ENCODE measurements around the gene METRN. TPM values are rescaled to one million over a fixed set of nuclear protein-coding genes. Genes with fewer than 3 reads are reported as not detected.
A peak's percentile ranks its signal among the peaks of the same experiment; 100 is the strongest.

Gene METRN
- total and polyA plus RNA-seq, 2 of the 4 experiments (the other 2 are of a cell fraction): 6.1 to 48.2 TPM

DNA sequence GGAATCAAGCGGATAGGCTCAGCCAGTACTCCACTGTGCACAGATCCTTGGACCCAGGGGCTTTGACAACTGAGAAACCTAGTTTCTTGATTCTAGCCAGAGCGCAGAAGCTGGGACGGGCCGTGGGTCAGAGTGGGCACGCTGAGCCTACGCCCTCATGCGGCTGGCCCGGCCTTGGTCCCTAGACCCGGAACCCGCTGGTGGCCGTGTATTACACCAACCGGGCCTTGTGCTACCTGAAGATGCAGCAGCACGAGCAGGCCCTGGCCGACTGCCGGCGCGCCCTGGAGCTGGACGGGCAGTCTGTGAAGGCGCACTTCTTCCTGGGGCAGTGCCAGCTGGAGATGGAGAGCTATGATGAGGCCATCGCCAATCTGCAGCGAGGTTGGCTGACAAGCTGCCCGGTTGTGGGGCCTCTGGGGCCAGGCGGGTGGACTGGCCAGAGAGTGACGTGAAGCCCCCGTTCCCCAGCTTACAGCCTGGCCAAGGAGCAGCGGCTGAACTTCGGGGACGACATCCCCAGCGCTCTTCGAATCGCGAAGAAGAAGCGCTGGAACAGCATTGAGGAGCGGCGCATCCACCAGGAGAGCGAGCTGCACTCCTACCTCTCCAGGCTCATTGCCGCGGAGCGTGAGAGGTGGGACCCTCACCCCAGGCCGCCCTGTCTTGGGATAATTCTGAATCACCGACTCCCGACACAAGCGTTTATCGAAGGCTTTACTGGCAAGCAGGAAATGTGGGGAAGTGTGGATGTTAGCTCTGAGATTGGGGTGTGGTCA lies 33.8 kb upstream of the METRN start:
- dilution Hi-C loops (cut with HindIII; ENCODE audit: low sequenced_read_pairs, unreplicated experiment): no loop called here
- Histone ChIP-seq H2AFZ (replicated peaks; ENCODE audit: low read length, poor library complexity) (no peak overlapping the region), H2AK5ac (ENCODE audit: low read depth, low read length) (peak overlapping the region; percentile 11; the same call in 1 of the 2 replicates), H3K23ac (ENCODE audit: low read depth, low read length) (peak overlapping the region; percentile 39; the same call in 1 of the 2 replicates), H3K14ac (replicated peaks; ENCODE audit: low read depth, low read length) (0 out of 2 replicates have a peak overlapping the region, but pooled peaks have one; percentile 23), H3K27me3 (ENCODE audit: control insufficient read depth, insufficient read depth, low read length) (no peaks in the 10 kb centered on the region), H3K9ac (ENCODE audit: low read depth, low read length) (peak overlapping the region; percentile 80), H3K4me2 (ENCODE audit: low read depth, low read length) (peak overlapping the region; percentile 98), H3K9me3 (ENCODE audit: control insufficient read depth, insufficient read depth, low read length) (no peaks in the 10 kb centered on the region), H2BK15ac (ENCODE audit: low read depth, low read length) (no peak overlapping the region), H4K91ac (ENCODE audit: insufficient read depth, low read depth, low read length) (no peak overlapping the region), H3K79me1 (ENCODE audit: low read depth in 1 of 2, low read length in 2 of 2) (peaks cover 9 to 40% of the 10 kb centered on the region in 2 experiments; a peak in 3 of 4 replicates), H3K4me3 (ENCODE audit: insufficient read depth, low read depth, low read length) (peak overlapping the region; percentile 96), H2BK120ac (ENCODE audit: low read depth, low read length) (no peak overlapping the region), H2AK9ac (replicated peaks; ENCODE audit: low read depth, low read length, poor library complexity) (peak overlapping the region; percentile 95), H4K8ac (ENCODE audit: low read depth in 2 of 2, low read length in 2 of 2) (no peak overlapping the region; a peak in 1 of 4 replicates), H2BK5ac (ENCODE audit: low read depth, low read length, poor library complexity, severe bottlenecking) (peak overlapping the region; percentile 14), H3K56ac (ENCODE audit: extremely low read depth, insufficient read depth, low read length) (no peak overlapping the region), H3K36me3 (ENCODE audit: control insufficient read depth, insufficient read depth, low read length) (peaks cover 32% of the 10 kb centered on the region), H3K9me1 (ENCODE audit: insufficient read depth, low read length) (peaks cover 15% of the 10 kb centered on the region), H3K4ac (ENCODE audit: low read depth, low read length) (no peak overlapping the region), H4K20me1 (ENCODE audit: insufficient read depth, low read length) (peaks cover 34% of the 10 kb centered on the region), H3K27ac (ENCODE audit: insufficient read depth, low read length) (peak overlapping the region; percentile 82), H4K5ac (ENCODE audit: low read depth, low read length) (no peak overlapping the region; the same call in 1 of the 2 replicates), H2BK20ac (ENCODE audit: low read depth, low read length) (no peak overlapping the region), H3K18ac (ENCODE audit: low read depth, low read length) (no peak overlapping the region), H3K4me1 (ENCODE audit: control insufficient read depth, insufficient read depth, low read length) (peaks cover 20% of the 10 kb centered on the region)
- in situ Hi-C loops (cut with MboI; ENCODE audit: low sequenced_read_pairs): no loop called here
- ChIA-PET CTCF (no interaction called here), POLR2A (ENCODE audit: unreplicated experiment) (no interaction called here)
- intact Hi-C loops (cut with micrococcal nuclease): no loop called here
- peak; percentile 49 for DNase-seq
- ATAC-seq (ENCODE audit: low read depth): no peak
- no peak for TF ChIP-seq MAFK (IDR thresholded peaks at IDR 0.05; ENCODE audit: low read depth, low read length)
- TF ChIP-seq CTCF (conservative IDR thresholded peaks at IDR 0.05; ENCODE audit: low read depth, low read length): peak; percentile 16; the same call in 1 of the 2 replicates
- 48% methylated on average over 25 of the region's 44 CpGs; no CpG with 5 or more reads in 1 of the 2 experiments for WGBS, 2 experiments (ENCODE audit: extremely low coverage in 2 of 2, insufficient read length in 1 of 2)
- no TSS peak for BruUV-seq (replicated peaks)
